GM18873 (cell line): Measurements from ENCODE around the gene EHF.

Experiments
- ATAC-seq: cut with Tn5 transposase; IDR thresholded peaks from one replicate; pipeline ENCODE4 v1.9.1; 2021; ENCODE audit warnings: mild to moderate bottlenecking, moderate library complexity, moderate number of reproducible peaks; ENCODE audit not compliant: unreplicated experiment, low FRiP score

The EHF gene

GRCh38 chr11:34707462-34707840, 86.6 kb downstream of the EHF start:
- ATAC-seq, result no peak
